ENCODE measurements around the gene CD200R1. TPM values are rescaled to one million over a fixed set of nuclear protein-coding genes. Genes with fewer than 3 reads are reported as not detected.

Gene CD200R1
- total RNA-seq, 6 experiments from 2014 or later, result not detected

DNA sequence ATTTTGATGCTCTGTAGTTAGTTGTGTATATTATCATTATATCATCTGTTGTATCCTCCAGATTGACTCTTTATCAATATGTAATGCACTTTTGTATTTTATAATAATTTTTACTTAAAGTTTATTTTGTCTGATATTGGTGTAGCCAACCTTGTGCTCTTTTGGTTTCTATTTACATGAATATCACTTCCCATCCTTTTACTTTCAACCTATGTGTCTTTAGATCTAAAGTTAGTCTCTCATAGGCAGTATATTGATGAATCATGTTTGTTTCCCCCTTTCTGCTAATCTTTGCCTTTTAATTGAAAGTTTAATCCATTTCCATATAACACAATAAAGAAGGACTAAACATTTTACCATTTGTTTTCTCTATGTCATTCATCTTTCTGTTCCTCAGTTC lies 100.2 kb downstream of the CD200R1 start:
- Mint-ChIP-seq H3K4me1 (ENCODE audit: low read depth) (no peaks in the 10 kb centered on the region), H3K4me3 (no peak overlapping the region), H3K36me3 (ENCODE audit: low read depth) (no peaks in the 10 kb centered on the region), H3K9me3 (peaks cover 9% of the 10 kb centered on the region), H3K27me3 (ENCODE audit: insufficient read depth) (peaks cover 5% of the 10 kb centered on the region), H3K27ac (no peak overlapping the region)
- TF ChIP-seq CTCF (IDR thresholded peaks at IDR 0.05), result no peak
- no peak for DNase-seq

- Mint-ChIP-seq H3K27ac (no peak overlapping the region), H3K4me3 (no peak overlapping the region), H3K36me3 (ENCODE audit: low read depth) (no peaks in the 10 kb centered on the region), H3K9me3 (peaks cover 13% of the 10 kb centered on the region), H3K4me1 (ENCODE audit: low read depth) (no peaks in the 10 kb centered on the region), H3K27me3 (ENCODE audit: insufficient read depth) (peaks cover 4% of the 10 kb centered on the region)
- no peak for TF ChIP-seq CTCF (IDR thresholded peaks at IDR 0.05)
- no peak for DNase-seq
These were observed 101.3 kb downstream of the CD200R1 start for GRCh38 chr3:112873632-112874031.

DNA sequence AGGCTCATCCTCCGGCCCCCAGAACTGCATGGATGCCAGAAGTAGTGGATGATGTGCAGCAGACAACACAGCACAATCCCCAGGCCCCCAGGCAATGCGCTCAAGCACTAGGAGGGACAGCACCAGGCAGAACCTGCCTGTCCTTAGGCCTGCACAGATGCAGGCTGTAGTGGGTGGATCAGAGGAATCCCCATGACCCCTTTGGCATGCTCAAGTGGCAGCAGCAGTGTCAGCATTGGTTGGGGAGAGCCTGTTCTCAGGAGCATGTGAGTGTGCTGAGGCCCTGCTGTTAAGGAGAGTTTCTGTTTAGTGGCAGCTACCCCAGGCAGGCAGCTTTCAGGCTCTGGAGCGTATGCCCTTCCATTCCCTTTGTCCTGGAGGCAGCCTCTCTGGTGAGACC lies 103.2 kb downstream of the CD200R1 start:
- no peak overlapping the region for H3K27ac Mint-ChIP-seq
- H3K4me3 Mint-ChIP-seq, result no peak overlapping the region
- H3K27me3 Mint-ChIP-seq (ENCODE audit: insufficient read depth), result peaks cover 3% of the 10 kb centered on the region; the same call in 1 of the 2 replicates
- peaks cover 13% of the 10 kb centered on the region for H3K9me3 Mint-ChIP-seq
- TF ChIP-seq CTCF (IDR thresholded peaks at IDR 0.05), result no peak
- DNase-seq, result no peak
- H3K36me3 Mint-ChIP-seq (ENCODE audit: low read depth), result no peaks in the 10 kb centered on the region
- H3K4me1 Mint-ChIP-seq (ENCODE audit: low read depth), result no peaks in the 10 kb centered on the region

Other genes starting within 250 kb of the CD200R1 start
- gene CD200R1L, start 128.2 kb downstream of the CD200R1 start, total RNA-seq (2021; fragmentation: NEBNext Ultra II Directional; extraction: Animal tissue kit (Norgen Biotek cat#: 25700)), result not detected
- 10 to 100 TPM; 12.3 to 16.8 (median 14.8) TPM for gene GTPBP8, start 15.9 kb upstream of the CD200R1 start, total RNA-seq (2021; fragmentation: NEBNext Ultra II Directional; extraction: Animal tissue kit (Norgen Biotek cat#: 25700))
- gene BOC, start 236.5 kb upstream of the CD200R1 start, total RNA-seq (2021; fragmentation: NEBNext Ultra II Directional; extraction: Animal tissue kit (Norgen Biotek cat#: 25700)), result 10 to 100 TPM in 4 of 6 experiments, 1 to 10 TPM in 2; 7.0 to 15.1 (median 13.2) TPM